GM12878 (cell line): ENCODE results near the gene WNT9A. TPM values are rescaled to one million over a fixed set of nuclear protein-coding genes. Genes with fewer than 3 reads are reported as not detected.

Experiments
- CEBPB ChIP-seq, 2 experiments: fragments of 150-350 bp in 1 of 2; IDR thresholded peaks; 2 replicates each; pipeline ENCODE4 v1.6.1; 2012 to 2014; ENCODE audit warnings: low read depth in 2 of 2, low read length in 2 of 2, borderline replicate concordance in 1 of 2, inconsistent platforms in 1 of 2
- DPF2 ChIP-seq: fragments of 450-650 bp; IDR thresholded peaks from 2 replicates; pipeline ENCODE4 v1.6.1; 2017; ENCODE audit warnings: mild to moderate bottlenecking
- EP300 ChIP-seq, 2 experiments: fragments of 150-350 bp in 1 of 2; IDR thresholded peaks; 2 replicates each; pipeline ENCODE4 v1.6.1; 2011 to 2012; ENCODE audit warnings: low read depth in 2 of 2, low read length in 2 of 2, borderline replicate concordance in 1 of 2, improper control_type of control experiment in 1 of 2, inconsistent platforms in 1 of 2; ENCODE audit not compliant: control insufficient read depth in 1 of 2
- HDAC2 ChIP-seq: fragments of 200-600 bp; sonication (generic); IDR thresholded peaks from 2 replicates; pipeline ENCODE4 v1.6.1; 2017
- MYB ChIP-seq: fragments of 150-350 bp; IDR thresholded peaks from 2 replicates; pipeline ENCODE4 v1.6.1; 2014; ENCODE audit warnings: mild to moderate bottlenecking, low read depth, low read length, borderline replicate concordance
- NR2F1 ChIP-seq: fragments of 450-650 bp; conservative IDR thresholded peaks from 2 replicates; pipeline ENCODE4 v1.6.1; 2017; ENCODE audit warnings: mild to moderate bottlenecking
- RAD51 ChIP-seq: fragments of 450-650 bp; IDR thresholded peaks from 2 replicates; pipeline ENCODE4 v1.6.1; 2016; ENCODE audit warnings: moderate library complexity, mild to moderate bottlenecking, inconsistent platforms
- SMC3 ChIP-seq: IDR thresholded peaks from 2 replicates; pipeline ENCODE4 v1.6.1; 2011; ENCODE audit warnings: low read length, improper control_type of control experiment, borderline replicate concordance
- SUPT20H ChIP-seq: IDR thresholded peaks from 2 replicates; pipeline ENCODE4 v1.6.1; 2011; ENCODE audit warnings: low read depth, mild to moderate bottlenecking, low read length, moderate library complexity, borderline replicate concordance; ENCODE audit not compliant: control insufficient read depth
- WRNIP1 ChIP-seq: IDR thresholded peaks from 2 replicates; pipeline ENCODE4 v1.6.1; 2011; ENCODE audit warnings: low read depth, low read length, improper control_type of control experiment, borderline replicate concordance
- polyA plus RNA-seq, 11 experiments: library from polyadenylated mRNA; depleted of rRNA in 4 of 11; unstranded in 6 of 11; stranded (reverse) in 5 of 11; fragments of >200 nt; fragmentation: Nextera tagmentation in 4 of 11; fragmentation: Illumina TruSeq in 1 of 11; extraction: Ambion mirVana in 4 of 11; extraction: Trizol in 1 of 11; gene quantifications; 1 replicate in 1 of 11; 2 replicates in 10 of 11; pipeline versions ENCODE4 v1.2.1 to v1.2.3, GENCODE V29; 2011 to 2016; ENCODE audit warnings: inconsistent platforms in 2 of 11, missing spikeins in 2 of 11, low read depth in 1 of 11
- total RNA-seq, 4 experiments: library from RNA; depleted of rRNA in 3 of 4; stranded (reverse); fragments of >200 nt in 3 of 4; fragmentation: Illumina TruSeq in 1 of 4; extraction: Trizol in 1 of 4; gene quantifications; 2 replicates each; pipeline versions ENCODE4 v1.2.1 to v1.2.3, GENCODE V29; 2013 to 2021
- TF ChIP-seq, protein P1 (sequence below): fragments of 450-650 bp; IDR thresholded peaks from 2 replicates; pipeline ENCODE4 v1.6.1; 2014; ENCODE audit warnings: mild to moderate bottlenecking
- TF ChIP-seq, protein P2 (sequence below): fragments of 450-650 bp; IDR thresholded peaks from 2 replicates; pipeline ENCODE4 v1.6.1; 2017; ENCODE audit warnings: mild to moderate bottlenecking, moderate library complexity
- TF ChIP-seq, protein P3 (sequence below): fragments of 150-350 bp; IDR thresholded peaks from 2 replicates; pipeline ENCODE4 v1.6.1; 2016; ENCODE audit warnings: low read depth, low read length
- TF ChIP-seq, protein P4 (sequence below): fragments of 450-650 bp; IDR thresholded peaks from 2 replicates; pipeline ENCODE4 v1.6.1; 2017; ENCODE audit warnings: mild to moderate bottlenecking, low read depth, inconsistent platforms; ENCODE audit not compliant: poor library complexity, severe bottlenecking
- TF ChIP-seq, protein P5 (sequence below): IDR thresholded peaks from 2 replicates; pipeline ENCODE4 v1.6.1; 2011; ENCODE audit warnings: low read depth, low read length, improper control_type of control experiment, borderline replicate concordance

Gene WNT9A
- total and polyA plus RNA-seq, 10 of the 15 experiments (the other 5 are each of a cell fraction or from before 2014, with no cell fraction given), result not detected

DNA sequence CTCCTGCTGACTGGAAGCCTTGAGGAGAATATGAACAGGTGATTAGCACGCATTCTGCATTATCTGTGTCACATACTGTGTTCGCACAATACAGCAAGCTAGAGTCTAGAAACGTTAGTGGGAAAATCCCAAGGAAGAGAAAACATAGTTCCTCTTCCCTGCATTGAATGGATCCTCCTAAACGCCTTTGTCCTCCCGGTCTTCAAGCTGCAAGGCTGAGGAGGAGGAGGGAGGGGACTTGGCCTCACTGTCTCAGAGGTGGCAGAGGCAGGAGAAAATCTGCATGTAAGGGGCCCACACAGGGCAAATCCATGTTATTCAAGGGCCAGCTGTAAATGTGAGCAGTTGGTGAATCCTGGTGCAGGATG, 34.4 kb downstream of the WNT9A start (continued):
- TF ChIP-seq, protein P1, sequence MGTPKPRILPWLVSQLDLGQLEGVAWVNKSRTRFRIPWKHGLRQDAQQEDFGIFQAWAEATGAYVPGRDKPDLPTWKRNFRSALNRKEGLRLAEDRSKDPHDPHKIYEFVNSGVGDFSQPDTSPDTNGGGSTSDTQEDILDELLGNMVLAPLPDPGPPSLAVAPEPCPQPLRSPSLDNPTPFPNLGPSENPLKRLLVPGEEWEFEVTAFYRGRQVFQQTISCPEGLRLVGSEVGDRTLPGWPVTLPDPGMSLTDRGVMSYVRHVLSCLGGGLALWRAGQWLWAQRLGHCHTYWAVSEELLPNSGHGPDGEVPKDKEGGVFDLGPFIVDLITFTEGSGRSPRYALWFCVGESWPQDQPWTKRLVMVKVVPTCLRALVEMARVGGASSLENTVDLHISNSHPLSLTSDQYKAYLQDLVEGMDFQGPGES, result no peak
- TF ChIP-seq SMC3 (no peak), SUPT20H (no peak), RAD51 (no peak), MYB (no peak), HDAC2 (no peak), EP300 (IDR thresholded peaks at IDR 0.05; ENCODE audit: borderline replicate concordance in 1 of 2, control insufficient read depth in 1 of 2, low read depth in 2 of 2, low read length in 2 of 2) (no peak), CEBPB (IDR thresholded peaks at IDR 0.05; ENCODE audit: borderline replicate concordance in 1 of 2, low read depth in 2 of 2, low read length in 2 of 2) (no peak), DPF2 (no peak), WRNIP1 (no peak), NR2F1 (no peak)
- TF ChIP-seq, protein P2, sequence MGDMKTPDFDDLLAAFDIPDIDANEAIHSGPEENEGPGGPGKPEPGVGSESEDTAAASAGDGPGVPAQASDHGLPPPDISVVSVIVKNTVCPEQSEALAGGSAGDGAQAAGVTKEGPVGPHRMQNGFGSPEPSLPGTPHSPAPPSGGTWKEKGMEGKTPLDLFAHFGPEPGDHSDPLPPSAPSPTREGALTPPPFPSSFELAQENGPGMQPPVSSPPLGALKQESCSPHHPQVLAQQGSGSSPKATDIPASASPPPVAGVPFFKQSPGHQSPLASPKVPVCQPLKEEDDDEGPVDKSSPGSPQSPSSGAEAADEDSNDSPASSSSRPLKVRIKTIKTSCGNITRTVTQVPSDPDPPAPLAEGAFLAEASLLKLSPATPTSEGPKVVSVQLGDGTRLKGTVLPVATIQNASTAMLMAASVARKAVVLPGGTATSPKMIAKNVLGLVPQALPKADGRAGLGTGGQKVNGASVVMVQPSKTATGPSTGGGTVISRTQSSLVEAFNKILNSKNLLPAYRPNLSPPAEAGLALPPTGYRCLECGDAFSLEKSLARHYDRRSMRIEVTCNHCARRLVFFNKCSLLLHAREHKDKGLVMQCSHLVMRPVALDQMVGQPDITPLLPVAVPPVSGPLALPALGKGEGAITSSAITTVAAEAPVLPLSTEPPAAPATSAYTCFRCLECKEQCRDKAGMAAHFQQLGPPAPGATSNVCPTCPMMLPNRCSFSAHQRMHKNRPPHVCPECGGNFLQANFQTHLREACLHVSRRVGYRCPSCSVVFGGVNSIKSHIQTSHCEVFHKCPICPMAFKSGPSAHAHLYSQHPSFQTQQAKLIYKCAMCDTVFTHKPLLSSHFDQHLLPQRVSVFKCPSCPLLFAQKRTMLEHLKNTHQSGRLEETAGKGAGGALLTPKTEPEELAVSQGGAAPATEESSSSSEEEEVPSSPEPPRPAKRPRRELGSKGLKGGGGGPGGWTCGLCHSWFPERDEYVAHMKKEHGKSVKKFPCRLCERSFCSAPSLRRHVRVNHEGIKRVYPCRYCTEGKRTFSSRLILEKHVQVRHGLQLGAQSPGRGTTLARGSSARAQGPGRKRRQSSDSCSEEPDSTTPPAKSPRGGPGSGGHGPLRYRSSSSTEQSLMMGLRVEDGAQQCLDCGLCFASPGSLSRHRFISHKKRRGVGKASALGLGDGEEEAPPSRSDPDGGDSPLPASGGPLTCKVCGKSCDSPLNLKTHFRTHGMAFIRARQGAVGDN, result no peak
- TF ChIP-seq, protein P3, sequence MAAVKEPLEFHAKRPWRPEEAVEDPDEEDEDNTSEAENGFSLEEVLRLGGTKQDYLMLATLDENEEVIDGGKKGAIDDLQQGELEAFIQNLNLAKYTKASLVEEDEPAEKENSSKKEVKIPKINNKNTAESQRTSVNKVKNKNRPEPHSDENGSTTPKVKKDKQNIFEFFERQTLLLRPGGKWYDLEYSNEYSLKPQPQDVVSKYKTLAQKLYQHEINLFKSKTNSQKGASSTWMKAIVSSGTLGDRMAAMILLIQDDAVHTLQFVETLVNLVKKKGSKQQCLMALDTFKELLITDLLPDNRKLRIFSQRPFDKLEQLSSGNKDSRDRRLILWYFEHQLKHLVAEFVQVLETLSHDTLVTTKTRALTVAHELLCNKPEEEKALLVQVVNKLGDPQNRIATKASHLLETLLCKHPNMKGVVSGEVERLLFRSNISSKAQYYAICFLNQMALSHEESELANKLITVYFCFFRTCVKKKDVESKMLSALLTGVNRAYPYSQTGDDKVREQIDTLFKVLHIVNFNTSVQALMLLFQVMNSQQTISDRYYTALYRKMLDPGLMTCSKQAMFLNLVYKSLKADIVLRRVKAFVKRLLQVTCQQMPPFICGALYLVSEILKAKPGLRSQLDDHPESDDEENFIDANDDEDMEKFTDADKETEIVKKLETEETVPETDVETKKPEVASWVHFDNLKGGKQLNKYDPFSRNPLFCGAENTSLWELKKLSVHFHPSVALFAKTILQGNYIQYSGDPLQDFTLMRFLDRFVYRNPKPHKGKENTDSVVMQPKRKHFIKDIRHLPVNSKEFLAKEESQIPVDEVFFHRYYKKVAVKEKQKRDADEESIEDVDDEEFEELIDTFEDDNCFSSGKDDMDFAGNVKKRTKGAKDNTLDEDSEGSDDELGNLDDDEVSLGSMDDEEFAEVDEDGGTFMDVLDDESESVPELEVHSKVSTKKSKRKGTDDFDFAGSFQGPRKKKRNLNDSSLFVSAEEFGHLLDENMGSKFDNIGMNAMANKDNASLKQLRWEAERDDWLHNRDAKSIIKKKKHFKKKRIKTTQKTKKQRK, result no peak
- TF ChIP-seq, protein P4, sequence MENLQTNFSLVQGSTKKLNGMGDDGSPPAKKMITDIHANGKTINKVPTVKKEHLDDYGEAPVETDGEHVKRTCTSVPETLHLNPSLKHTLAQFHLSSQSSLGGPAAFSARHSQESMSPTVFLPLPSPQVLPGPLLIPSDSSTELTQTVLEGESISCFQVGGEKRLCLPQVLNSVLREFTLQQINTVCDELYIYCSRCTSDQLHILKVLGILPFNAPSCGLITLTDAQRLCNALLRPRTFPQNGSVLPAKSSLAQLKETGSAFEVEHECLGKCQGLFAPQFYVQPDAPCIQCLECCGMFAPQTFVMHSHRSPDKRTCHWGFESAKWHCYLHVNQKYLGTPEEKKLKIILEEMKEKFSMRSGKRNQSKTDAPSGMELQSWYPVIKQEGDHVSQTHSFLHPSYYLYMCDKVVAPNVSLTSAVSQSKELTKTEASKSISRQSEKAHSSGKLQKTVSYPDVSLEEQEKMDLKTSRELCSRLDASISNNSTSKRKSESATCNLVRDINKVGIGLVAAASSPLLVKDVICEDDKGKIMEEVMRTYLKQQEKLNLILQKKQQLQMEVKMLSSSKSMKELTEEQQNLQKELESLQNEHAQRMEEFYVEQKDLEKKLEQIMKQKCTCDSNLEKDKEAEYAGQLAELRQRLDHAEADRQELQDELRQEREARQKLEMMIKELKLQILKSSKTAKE, result no peak
- TF ChIP-seq, protein P5, sequence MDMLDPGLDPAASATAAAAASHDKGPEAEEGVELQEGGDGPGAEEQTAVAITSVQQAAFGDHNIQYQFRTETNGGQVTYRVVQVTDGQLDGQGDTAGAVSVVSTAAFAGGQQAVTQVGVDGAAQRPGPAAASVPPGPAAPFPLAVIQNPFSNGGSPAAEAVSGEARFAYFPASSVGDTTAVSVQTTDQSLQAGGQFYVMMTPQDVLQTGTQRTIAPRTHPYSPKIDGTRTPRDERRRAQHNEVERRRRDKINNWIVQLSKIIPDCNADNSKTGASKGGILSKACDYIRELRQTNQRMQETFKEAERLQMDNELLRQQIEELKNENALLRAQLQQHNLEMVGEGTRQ, result no peak
